HepG2 (cell line): Measurements from ENCODE around the gene PKN2.

Source experiments
- FOXM1 ChIP-seq: sonication (generic); formaldehyde crosslinking; IDR thresholded peaks from 2 replicates; pipeline ENCODE4 v1.5.0; 2020; ENCODE audit warnings: missing genetic modification reagents
- JUN ChIP-seq: sonication (generic); formaldehyde crosslinking; IDR thresholded peaks from 2 replicates; pipeline ENCODE4 v1.4.0; 2020; ENCODE audit warnings: mild to moderate bottlenecking, missing genetic modification reagents
- MEF2D ChIP-seq: sonication (generic); formaldehyde crosslinking; IDR thresholded peaks from 2 replicates; pipeline ENCODE4 v1.5.1; 2020; ENCODE audit warnings: mild to moderate bottlenecking, missing genetic modification reagents
- PHF8 ChIP-seq: sonication (generic); formaldehyde crosslinking; IDR thresholded peaks from 2 replicates; pipeline ENCODE4 v1.5.0; 2020; ENCODE audit warnings: missing genetic modification reagents
- STAT5B ChIP-seq: sonication (generic); formaldehyde crosslinking; IDR thresholded peaks from 2 replicates; pipeline ENCODE4 v1.4.0; 2020; ENCODE audit warnings: missing genetic modification reagents
- ZFP36 ChIP-seq: fragments of 150-350 bp; IDR thresholded peaks from 2 replicates; pipeline ENCODE4 v1.6.1; 2018; ENCODE audit warnings: borderline replicate concordance, low read length, low read depth; ENCODE audit not compliant: partially characterized antibody
- ZKSCAN8 ChIP-seq: IDR thresholded peaks from 2 replicates; pipeline ENCODE4 v1.6.1; 2016; ENCODE audit warnings: borderline replicate concordance, missing genetic modification reagents, missing compliant biosample characterization
- ZNF501 ChIP-seq: sonication (generic); formaldehyde crosslinking; IDR thresholded peaks from 2 replicates; pipeline ENCODE4 v1.5.1; 2020; ENCODE audit warnings: mild to moderate bottlenecking, moderate library complexity, missing genetic modification reagents
- ZSCAN31 ChIP-seq: sonication (generic); formaldehyde crosslinking; IDR thresholded peaks from 2 replicates; pipeline ENCODE4 v1.5.0; 2020; ENCODE audit warnings: low read depth, mild to moderate bottlenecking, missing genetic modification reagents

GRCh38 chr1:88731475-88732269 is 47.6 kb downstream of the PKN2 start:
- TF ChIP-seq MEF2D (CRISPR knock-in tag) (no peak), ZKSCAN8 (CRISPR knock-in tag) (no peak), ZSCAN31 (CRISPR knock-in tag) (no peak), PHF8 (CRISPR knock-in tag) (no peak), ZNF501 (no peak), STAT5B (CRISPR knock-in tag) (no peak), FOXM1 (no peak), ZFP36 (no peak), JUN (no peak)
